Mesothelial cell of epicardium (in vitro differentiated cells): Measurements from ENCODE around the gene MYO1C. TPM values are rescaled to one million over a fixed set of nuclear protein-coding genes. Genes with fewer than 3 reads are reported as not detected.
A peak's percentile ranks its signal among the peaks of the same experiment; 100 is the strongest.

Experiments used
- DNase-seq, 2 experiments: peaks; one replicate each; pipeline ENCODE4 v3.0.0; 2021; ENCODE audit warnings: low spot score in 2 of 2; ENCODE audit not compliant: unreplicated experiment in 2 of 2
- H3K27ac Mint-ChIP-seq: 2 replicates; pipeline ENCODE4 v1.8.0; 2021; ENCODE audit warnings: mixed read lengths
- H3K27me3 Mint-ChIP-seq: 2 replicates; pipeline ENCODE4 v1.8.0; 2021; ENCODE audit warnings: low read depth, mixed read lengths
- H3K36me3 Mint-ChIP-seq: 2 replicates; pipeline ENCODE4 v1.8.0; 2021; ENCODE audit warnings: mixed read lengths
- H3K4me1 Mint-ChIP-seq: 2 replicates; pipeline ENCODE4 v1.8.0; 2021; ENCODE audit warnings: mixed read lengths
- H3K4me3 Mint-ChIP-seq: 2 replicates; pipeline ENCODE4 v1.8.0; 2021; ENCODE audit warnings: mild to moderate bottlenecking, moderate library complexity, mixed read lengths
- H3K9me3 Mint-ChIP-seq: 2 replicates; pipeline ENCODE4 v1.8.0; 2021; ENCODE audit warnings: mixed read lengths
- total RNA-seq: library from RNA; stranded (reverse); gene quantifications from 3 replicates; pipeline ENCODE4 v1.2.1, GENCODE V29; 2021
- TF ChIP-seq, protein P1 (sequence below): fragments of 200-600 bp; sonication (generic); IDR thresholded peaks from one replicate; pipeline ENCODE4 v1.5.0; 2021; ENCODE audit warnings: antibody characterized with exemption; ENCODE audit not compliant: unreplicated experiment

MYO1C gene
- total RNA-seq, 1 donor from 2014 or later, result 149 TPM

- Mint-ChIP-seq H3K4me1 (peaks cover 9% of the 10 kb centered on the region), H3K9me3 (no peaks in the 10 kb centered on the region), H3K27me3 (no peaks in the 10 kb centered on the region), H3K27ac (no peak overlapping the region), H3K36me3 (peaks cover 3% of the 10 kb centered on the region), H3K4me3 (no peak overlapping the region)
- no peak for DNase-seq
- TF ChIP-seq, protein P1, sequence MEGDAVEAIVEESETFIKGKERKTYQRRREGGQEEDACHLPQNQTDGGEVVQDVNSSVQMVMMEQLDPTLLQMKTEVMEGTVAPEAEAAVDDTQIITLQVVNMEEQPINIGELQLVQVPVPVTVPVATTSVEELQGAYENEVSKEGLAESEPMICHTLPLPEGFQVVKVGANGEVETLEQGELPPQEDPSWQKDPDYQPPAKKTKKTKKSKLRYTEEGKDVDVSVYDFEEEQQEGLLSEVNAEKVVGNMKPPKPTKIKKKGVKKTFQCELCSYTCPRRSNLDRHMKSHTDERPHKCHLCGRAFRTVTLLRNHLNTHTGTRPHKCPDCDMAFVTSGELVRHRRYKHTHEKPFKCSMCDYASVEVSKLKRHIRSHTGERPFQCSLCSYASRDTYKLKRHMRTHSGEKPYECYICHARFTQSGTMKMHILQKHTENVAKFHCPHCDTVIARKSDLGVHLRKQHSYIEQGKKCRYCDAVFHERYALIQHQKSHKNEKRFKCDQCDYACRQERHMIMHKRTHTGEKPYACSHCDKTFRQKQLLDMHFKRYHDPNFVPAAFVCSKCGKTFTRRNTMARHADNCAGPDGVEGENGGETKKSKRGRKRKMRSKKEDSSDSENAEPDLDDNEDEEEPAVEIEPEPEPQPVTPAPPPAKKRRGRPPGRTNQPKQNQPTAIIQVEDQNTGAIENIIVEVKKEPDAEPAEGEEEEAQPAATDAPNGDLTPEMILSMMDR, result no peak
These were observed 50.3 kb downstream of the MYO1C start for GRCh38 chr17:1442187-1442586.

DNA sequence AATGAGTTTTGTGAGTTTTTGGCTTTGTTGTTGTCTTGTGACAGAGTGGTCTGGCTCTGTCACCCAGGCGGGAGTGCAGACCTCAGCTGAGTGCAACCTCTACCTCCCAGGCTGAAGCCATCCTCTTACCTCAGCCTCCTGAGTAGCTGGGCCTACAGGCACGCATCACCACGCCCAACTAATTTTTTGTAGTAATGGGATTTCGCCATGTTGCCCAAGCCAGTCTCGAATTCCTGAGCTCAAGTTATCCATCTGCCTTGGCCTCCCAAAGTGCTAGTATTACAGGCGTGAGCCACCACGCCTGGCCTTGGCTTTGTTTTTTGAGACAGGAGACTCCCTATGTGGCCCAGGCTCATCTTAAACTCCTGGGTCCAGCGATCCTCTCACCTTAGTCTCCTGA lies 51.6 kb downstream of the MYO1C start:
- Mint-ChIP-seq H3K4me1 (peaks cover 9% of the 10 kb centered on the region), H3K27ac (no peak overlapping the region), H3K9me3 (no peaks in the 10 kb centered on the region), H3K4me3 (no peak overlapping the region), H3K36me3 (peaks cover 2% of the 10 kb centered on the region), H3K27me3 (no peaks in the 10 kb centered on the region)
- TF ChIP-seq, protein P1, result no peak
- DNase-seq, result no peak

DNA sequence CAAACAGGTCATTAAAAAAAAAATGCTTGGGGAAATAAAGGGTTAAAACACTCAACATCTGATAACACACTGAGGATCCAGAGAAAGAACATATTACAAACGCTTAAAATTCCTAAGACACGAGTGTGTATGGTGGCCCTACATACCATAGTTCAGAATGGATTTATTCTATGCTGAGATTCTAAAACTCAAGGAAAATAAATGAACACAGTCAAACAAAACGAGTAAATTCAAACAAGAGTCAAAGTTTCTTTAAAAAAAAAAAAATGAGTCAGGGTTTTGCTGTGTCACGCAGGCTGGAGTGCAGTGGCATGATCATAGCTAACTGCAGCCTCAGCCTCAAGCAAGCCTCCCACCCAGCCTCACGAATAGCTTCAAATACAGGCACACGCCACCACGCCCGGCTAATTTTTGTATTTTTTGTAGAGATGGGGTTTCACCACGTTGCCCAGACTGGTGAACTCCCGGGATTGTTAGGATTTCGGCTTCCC lies 53.8 kb downstream of the MYO1C start:
- H3K9me3 Mint-ChIP-seq, result no peaks in the 10 kb centered on the region
- H3K27me3 Mint-ChIP-seq, result no peaks in the 10 kb centered on the region
- no peak for DNase-seq
- H3K27ac Mint-ChIP-seq, result peak overlapping the region; percentile 91
- H3K36me3 Mint-ChIP-seq, result peaks cover 4% of the 10 kb centered on the region
- no peak overlapping the region for H3K4me3 Mint-ChIP-seq
- TF ChIP-seq, protein P1, result no peak
- peaks cover 11% of the 10 kb centered on the region for H3K4me1 Mint-ChIP-seq

- DNase-seq, result no peak
- Mint-ChIP-seq H3K27ac (peak overlapping the region; percentile 20), H3K36me3 (peaks cover 13% of the 10 kb centered on the region), H3K27me3 (no peaks in the 10 kb centered on the region), H3K4me1 (peaks cover 11% of the 10 kb centered on the region), H3K4me3 (no peak overlapping the region), H3K9me3 (no peaks in the 10 kb centered on the region)
- TF ChIP-seq, protein P1, result no peak
These were observed 57.2 kb downstream of the MYO1C start for GRCh38 chr17:1435326-1435725.

DNA sequence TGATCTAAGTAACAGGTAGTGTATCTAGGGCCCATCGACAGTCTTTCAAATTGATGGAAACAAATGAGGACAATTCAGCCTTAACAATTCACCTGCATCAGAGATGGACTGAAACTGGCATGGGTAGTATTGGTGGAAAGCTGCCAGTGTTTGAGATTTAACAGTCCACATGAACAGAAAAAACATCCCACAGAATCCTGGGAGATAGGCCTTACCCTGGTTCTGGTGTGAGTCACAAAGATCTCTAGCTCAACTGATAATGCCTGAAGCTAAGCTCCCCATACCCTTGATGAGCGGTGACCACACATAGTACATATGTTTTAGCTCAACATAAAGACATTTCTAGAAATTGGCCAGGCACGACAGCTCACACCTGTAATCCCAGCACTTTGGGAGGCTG lies 58.3 kb downstream of the MYO1C start:
- Mint-ChIP-seq H3K27ac (no peak overlapping the region), H3K27me3 (no peaks in the 10 kb centered on the region), H3K9me3 (no peaks in the 10 kb centered on the region), H3K4me1 (peaks cover 11% of the 10 kb centered on the region), H3K36me3 (peaks cover 17% of the 10 kb centered on the region), H3K4me3 (no peak overlapping the region)
- TF ChIP-seq, protein P1, result no peak
- no peak for DNase-seq

DNA sequence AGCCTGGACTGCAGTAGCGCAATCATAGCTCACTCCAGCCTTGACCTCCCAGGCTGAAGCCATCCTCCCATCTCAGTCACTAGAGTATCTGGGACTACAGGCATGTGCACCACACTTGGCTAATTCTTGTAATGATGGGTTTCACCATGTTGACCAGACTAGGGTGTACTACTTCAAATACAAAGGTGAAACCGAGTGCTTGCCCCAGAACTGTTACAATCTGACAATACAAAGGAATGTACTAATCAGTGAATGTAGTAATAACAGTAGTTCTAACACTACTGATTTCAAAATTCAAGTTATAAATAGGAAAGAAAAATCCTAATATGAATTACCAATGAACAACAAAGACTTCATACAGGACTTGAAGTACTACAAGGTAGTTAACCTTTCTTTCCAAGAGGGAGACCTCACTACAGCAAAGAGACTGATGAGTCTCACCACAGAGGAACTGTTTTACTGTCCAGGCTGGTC lies 60.8 kb downstream of the MYO1C start:
- TF ChIP-seq, protein P1, result no peak
- DNase-seq, result no peak
- H3K4me1 Mint-ChIP-seq, result peaks cover 2% of the 10 kb centered on the region
- no peak overlapping the region for H3K4me3 Mint-ChIP-seq
- H3K27me3 Mint-ChIP-seq, result no peaks in the 10 kb centered on the region
- H3K27ac Mint-ChIP-seq, result peak overlapping the region; percentile 53
- H3K9me3 Mint-ChIP-seq, result no peaks in the 10 kb centered on the region
- H3K36me3 Mint-ChIP-seq, result peaks cover 21% of the 10 kb centered on the region
